ENCODE measurements around the gene SH2D1A.
A peak's percentile ranks its signal among the peaks of the same experiment; 100 is the strongest.
"Not testable (repeated sequence)": the region's sequence is repeated elsewhere in the genome, so short reads cannot be mapped to it uniquely, and the experiment has no call there.

Gene SH2D1A

DNA sequence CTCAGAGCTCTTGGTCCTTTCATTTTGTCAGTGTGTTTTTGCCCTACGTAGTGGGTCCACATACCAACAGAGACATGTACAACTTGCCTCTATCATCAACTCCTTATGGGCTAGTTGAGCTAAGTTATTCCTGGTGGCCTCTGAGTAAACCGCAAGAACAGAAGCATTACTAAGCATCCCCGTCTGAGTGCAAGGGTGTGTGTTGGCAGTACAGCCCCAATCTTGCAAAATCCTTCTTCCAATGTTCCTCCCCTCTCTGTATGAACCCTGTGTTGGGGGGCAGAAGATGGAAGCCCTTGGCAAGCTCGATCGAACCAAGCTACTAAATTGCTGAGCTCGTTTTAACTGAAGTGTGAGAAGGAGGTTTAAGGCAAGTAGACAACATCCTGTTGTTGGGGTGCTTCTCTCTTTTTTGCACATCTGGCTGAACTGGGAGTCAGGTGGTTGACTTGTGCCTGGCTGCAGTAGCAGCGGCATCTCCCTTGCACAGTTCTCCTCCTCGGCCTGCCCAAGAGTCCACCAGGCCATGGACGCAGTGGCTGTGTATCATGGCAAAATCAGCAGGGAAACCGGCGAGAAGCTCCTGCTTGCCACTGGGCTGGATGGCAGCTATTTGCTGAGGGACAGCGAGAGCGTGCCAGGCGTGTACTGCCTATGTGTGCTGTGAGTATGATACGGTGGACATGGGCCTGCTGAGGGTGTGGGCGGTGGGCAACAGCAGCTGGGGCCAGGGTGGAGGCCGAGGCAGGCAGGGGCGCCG is at the start of gene SH2D1A:
TSS of gene SH2D1A (plus strand) at position 447 of the 760 bp plus-strand sequence. CDS start at position 527, 80 bp downstream.
- DNase-seq = no peak

DNA sequence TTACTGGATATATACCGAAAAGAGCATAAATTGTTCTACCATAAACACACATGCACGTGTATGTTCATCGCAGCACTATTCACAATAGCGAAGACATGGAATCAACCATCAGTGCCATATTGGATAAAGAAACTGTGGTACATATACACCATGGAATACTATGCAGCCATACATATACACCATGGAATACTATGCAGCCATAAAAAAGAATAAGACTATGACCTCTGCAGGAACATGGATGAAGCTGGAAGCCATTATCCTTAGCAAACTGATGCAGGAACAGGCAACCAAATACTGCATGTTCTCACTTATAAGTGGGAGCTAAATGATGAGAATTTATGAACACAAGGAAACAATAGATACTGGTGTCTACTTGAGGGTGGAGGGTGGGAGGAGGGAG is 47.0 kb upstream of the SH2D1A start:
- not testable (repeated sequence) for DNase-seq

DNA sequence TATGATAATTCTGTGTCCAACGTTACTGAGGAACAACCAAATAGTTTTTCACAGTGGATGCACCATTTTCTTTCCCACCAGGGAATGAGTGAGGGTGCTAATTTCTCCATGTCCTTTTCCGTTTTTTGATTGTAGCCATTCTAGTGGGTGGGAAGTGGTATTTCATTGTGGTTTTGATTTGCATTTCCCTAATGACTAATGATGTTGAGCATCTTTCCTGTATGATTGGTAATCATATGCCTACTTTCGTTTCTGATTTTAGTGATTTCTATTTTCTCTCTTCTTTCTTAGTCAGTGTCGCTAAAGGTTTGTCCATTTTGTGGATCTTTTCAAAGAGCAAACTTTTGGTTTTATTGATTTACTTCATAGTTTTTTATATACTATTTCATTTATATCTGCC is 46.0 kb upstream of the SH2D1A start:
- no peak for DNase-seq

DNA sequence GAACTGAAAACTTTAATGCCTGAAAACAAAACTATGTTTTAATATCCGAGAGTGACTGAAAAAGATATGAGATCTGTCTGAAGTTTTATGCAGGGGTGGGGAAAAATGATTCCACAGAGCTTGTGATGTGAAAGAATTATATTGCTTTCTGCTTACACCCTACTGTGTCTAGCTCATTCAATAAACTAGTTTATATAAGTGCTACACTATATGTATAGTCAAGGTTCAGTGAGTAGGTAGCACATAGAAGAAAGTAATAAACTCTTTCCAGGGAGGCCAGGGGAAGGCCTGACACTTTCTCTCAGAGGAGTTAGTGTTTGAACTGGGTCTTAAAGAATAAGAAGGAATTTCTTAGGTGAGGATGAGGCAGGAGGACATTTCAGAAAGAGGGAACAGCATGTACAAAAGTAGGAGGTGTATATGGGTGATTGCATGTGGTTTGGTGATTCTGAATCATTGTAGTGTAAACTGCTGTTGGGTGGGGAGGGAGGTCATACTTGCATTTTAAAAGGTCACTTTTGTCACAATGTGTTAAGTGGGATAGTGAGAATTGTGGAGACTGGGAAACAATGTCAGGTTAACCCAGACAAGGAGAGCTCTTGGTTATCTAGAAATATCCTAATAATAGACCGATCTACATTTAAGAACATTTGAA is 39.0 kb upstream of the SH2D1A start:
- no peak for DNase-seq

DNA sequence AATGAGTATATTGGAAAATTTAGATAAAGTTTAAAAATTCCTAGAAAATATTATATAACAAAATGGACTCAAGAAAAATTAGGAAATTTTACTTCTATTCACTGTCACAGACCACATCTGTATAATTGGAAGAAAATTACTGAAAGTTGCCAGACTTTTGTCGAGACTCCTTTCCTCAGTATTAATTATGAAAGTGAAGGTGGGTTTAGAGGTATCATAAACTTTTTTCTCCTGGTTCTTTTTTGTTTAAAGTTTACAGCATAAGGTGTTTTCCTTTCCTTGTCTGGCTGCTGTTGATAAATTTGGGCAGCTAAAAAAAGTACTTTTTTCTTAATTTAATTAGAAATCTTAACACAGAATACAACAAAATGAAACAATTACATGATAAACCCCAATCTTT is 20.6 kb upstream of the SH2D1A start:
- DNase-seq = no peak

DNA sequence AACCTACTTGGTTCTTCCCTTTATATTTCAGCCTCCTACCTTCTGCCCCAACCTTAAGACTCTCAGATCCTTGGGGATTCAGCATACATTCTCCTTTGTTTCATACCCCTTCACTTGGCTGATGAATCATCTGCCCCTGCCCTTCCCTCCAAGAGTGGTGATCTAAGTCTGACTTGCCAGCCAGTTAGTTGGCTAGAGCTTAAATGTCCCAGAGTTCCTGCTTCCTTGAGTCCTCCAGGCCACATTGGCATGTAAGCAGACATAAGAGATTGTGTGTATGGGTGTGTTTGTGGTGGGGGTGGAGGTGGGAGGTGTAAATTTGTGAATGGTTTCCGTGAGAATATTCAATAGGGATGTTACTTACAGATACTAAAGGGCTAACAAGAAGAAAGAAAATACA is 17.6 kb upstream of the SH2D1A start:
- DNase-seq = no peak

DNA sequence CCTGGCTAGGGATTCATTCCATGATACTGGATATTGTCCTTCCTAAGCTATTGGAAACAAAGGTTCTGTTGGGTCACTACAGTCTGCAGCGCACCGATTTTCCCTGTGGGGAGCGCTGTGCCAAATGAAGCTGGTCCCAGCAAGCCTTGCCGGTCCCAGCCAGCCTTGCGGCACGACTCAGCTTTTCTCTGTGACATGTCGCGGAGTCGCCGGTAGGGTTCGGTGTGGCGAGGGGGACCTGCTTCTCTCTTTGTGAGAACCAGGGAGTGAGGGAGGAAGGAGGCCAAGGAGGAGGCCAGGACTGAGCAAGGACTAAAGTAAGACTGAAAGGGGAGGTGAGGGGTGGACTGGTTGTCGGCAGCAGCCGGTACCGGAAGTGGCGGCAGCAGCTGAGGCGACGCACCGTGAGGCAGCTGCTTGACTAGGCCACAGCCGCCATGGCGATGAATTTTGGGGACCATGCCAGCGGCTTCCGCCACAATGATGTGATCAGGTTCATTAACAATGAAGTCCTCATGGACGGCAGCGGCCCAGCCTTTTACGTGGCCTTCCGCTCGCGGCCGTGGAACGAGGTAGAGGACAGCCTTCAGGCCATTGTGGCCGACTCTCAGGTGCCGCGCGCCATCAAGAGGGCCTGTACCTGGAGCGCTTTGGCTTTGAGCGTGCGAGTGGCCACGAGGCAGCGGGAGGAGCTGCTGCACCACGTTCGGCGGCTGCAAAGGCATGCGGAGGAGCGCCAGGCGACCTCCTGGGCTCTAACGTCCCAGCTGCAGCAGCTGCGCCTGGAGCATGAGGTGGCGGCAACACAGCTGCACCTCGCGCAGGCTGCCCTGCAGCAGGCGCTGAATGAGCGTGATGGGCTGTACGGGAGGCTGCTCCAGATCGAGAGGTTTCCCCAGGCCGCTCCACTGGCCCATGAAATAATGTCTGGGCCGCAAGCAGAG is 13.6 kb upstream of the SH2D1A start, which contains the start of gene TEX13D:
TSS of gene TEX13D (plus strand) at position 180 of the 944 bp plus-strand sequence. CDS start at position 438, 258 bp downstream.
- DNase-seq = no peak

DNA sequence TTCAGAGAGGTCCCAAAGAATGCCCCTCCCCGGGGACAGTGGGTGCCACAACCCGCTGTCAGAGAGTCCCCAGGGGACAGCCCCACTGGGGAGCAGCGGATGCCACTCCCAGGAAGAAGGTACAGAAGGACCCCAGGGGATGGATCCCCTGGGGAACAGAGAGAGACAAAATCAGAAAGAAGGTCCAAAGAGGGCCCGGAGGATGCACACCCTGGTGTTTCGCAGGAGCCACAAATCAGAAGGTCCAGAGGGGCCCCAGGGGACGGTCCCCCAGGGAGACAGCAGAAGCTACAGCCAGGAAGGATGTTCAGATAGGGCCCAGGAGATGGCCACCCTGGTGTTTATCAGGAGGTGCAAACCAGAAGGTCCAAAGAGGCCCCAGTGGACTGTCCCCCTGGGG is 12.5 kb upstream of the SH2D1A start:
- DNase-seq = no peak

DNA sequence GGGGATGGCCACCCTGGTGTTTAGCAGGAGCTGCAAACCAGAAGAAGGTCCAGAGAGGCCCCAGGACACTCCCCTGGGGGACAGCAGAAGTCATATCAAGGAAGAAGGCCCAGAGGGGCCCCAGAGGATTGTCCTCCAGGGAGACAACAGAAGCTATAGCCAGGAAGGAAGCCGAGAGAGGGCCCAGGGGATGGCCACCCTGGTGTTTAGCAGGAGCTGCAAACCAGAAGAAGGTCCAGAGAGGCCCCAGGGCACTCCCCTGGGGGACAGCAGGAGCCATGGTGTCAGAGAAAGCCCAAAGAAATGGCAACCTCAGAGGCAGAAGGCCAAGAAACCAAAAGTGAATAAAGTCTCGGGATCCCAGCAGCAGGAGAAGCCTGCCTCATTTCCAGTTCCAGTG is 11.8 kb upstream of the SH2D1A start:
- DNase-seq = not testable (repeated sequence)

DNA sequence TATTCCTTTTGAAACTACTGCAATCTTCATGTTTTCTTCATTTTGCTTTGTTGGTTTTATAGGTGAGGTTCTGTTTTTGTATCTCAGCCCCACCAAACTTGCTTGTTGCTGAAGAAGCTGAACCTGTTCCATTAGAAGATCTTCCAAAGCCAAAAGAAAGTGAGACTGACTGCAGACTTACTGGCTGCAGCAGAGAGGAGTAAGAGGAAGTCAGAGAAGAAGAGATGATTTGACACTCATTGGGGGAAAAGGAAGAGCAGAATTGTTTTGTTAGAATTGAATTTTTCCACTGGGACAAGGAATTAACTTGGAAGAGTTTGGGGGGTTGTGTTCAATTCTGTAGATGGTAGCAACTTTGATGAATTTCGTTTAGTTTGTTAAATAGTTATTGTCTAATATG is 10.8 kb upstream of the SH2D1A start:
- no peak for DNase-seq

DNA sequence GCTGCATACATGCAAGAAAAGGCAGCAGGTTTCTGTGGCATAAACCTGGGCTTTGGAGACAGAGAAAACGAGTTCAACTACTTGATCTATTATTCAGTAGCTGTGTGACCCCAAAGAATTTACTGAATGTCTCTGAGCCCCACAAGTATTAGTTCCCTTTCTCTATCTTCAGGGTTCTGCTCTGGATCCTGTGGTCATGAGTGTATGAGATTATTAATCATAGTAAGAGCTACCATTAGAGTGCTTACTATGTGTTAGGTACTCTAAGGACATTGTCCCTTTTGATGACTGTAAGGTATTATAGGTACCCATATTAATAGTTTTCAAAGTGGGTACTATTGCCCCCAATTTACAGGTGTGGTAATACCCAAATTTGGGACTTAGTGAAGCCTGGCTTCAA is 8.4 kb upstream of the SH2D1A start:
- no peak for DNase-seq

DNA sequence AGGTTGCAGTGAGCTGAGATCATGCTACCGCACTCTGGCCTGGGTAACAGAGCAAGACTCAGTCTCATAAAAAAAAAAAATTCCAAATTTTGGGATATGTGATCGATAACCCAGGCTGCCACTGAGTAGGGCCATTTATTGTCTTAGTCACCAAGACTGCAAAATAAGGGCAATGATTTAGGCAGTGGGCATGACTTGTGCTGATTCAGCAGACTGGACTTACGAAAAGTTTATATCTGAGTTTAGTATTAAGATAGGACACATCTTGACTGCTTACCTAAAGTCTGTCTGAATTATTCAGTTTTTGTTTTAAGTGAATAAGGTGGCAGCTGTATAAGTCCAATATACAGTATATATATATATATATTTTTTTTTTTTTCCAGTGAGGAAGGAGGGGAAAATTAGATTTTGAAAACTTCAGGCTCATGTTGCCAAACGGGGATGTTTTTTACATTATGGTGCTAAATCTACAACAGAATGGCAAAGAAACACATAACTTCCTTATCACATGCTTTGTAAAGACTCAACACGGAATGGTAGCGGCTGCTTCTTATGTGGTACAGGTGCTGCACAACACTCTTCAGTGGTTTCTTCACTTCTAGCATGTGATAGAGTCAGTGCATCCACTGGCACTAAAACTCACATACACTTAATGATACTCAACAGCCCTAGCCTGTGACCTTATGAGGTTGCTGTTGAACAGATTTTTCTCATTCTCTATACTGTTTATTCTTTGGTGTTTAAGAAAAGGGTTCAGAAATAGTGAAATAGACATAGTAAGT is 7.4 kb upstream of the SH2D1A start:
- no peak for DNase-seq

DNA sequence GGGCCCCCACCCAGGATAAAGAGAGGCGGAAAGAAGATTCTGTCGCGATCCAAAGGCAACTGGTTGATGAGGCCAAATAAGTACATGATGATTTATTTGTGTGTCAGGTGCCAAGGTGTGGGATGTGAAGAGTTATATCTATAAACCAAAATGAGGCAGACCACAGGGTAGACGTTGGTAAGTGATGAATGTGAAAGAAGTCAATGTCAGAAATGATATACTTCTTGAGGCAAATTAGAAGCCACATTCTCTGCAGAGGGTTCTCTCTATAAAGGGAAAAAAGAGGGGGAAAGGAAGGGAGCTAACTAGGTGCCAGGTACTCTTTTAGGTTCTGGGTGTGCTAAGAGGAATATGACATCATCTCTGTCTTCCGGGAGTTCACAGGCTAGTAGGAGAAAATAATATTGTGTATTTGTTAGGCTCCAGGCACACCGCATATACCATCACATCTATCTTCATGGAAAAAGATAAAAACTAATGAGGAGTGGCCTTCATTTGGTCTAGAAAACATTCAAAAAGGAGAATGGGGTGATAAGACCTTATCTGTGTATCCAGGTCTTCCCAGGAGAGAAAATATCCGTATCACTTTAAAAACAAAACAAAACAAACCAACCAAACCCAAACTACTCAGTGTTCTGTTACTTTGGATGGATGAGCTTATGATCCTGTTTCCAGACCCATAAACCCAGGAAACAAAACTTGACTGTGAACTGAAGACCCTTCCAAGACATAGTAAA is 4.8 kb upstream of the SH2D1A start:
- DNase-seq = no peak

DNA sequence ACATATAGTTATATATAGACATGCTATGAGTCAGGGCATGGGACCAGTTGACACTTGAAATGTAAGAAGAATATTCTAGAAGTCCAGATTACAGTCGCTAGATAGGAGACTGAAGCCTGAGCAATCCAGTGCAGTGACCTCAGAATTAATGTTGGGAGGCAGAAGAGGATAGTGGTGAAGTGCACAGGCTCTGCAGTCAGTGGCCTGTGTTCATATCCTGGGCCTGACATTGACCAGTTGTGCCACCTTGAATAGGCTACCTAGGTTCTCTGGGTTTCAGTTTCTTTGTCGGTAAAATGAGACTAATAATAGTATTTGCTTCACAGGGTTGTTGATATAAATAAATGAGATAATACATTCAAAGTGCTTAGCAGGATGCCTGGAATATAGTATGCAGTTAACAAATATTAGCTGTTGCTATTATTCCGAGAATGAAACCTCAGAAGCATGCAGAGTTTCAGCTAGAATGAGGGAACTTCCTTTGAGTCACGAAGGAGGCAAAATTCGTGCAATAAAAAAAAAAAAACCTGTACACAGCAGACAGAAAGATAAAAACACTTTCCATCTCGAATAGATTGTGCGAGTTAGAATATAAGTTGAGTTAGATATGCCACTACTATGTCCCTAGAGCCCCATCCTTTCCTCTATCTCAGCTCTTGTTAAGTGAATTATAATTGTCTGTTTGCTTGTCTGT is 4.0 kb upstream of the SH2D1A start:
- DNase-seq = no peak

DNA sequence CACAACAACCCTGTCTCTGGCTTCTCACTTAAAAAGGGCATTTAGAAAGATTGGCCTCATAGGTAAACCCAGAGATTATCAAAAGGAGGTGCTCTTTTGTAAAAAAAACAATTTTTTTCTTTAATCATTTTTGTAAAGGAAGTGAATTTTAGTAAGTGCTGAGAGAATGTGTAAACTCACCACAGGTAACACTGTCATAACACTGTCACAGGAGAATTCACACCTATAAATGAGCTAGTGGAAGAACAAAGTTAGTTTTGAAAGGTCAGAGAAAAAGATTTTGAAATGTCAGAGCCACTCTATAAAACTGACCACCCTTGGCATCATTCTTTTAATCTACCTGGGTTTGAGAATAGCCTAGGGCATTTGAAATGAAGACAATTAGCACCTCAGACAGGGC is 3.3 kb upstream of the SH2D1A start:
- DNase-seq = no peak

DNA sequence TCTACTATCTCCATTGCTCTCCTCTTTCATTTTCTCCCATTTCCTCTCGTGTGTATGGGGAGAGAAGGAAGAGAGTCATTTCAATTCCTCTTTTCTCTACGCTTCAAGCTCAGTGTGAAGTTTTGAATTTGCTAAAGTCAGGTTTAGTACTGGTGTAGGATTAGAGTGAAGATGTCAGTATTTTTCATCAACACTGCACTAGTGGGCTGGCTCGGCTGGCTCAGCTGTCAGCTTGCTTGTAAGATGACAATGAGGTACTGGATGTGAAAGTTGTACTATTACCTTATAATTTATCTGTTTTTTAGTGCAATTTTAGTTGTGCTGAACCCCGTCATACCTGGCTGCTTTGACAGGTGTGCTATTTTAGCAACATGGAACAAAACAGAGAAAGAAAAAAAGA is 2.1 kb upstream of the SH2D1A start:
- DNase-seq = no peak

DNA sequence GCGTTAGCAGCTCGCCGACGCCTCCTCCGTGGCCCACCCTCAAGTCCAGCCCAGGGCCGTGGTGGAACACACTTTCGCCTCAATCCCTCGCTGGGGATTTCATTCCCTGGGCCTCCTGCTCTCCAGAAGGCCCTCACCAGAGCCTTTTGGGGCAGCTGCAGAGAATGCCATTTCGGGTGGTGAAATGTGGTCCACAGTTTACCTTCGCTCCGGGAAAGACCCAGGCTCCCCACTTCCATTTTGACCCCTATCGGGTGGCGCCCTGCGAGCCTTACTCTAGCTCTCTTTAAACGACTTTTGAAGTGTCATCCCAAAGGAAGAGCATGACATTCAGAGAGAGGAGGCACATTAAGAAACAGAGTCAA is 496 bp downstream of the SH2D1A start:
- no peak for DNase-seq

DNA sequence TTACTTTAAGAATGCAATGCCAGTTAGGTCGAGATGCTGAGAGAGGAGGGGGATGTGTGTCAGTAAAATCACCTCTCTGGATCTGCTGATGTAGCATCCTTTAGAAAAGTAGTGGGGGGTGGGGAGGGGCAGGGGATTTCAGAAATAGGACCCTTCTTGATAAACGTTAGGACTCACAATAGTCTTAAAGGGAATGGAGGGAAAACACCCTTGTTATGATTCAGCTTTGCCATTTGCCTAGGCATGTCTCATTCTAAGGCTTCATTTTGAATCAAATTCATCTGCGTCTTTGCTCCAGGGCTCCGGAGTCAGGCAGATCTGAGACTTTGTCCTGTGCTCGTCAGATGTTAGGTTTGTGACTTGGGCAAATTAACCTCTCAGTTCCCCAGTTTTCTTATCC is 879 bp downstream of the SH2D1A start:
- DNase-seq = peak; percentile 43

DNA sequence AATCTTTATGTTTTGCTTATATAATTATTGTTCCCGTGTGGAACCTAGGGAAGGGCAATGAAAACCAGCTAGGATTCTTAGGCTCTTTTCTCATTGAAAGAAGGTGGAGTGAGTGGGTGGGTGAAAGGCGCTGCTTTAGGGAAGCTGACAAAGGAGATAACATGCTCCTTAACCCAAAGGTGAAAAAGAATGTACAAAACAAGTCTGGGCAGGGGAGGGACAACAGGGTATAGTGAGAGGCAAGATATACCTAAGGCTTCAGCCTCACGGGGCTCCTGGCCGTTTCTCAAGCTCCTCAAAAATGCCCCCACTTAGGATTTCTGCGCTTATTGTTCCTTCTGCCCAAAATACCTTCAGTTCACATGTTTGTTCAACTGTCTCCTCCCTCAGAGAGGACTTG is 1.8 kb downstream of the SH2D1A start:
- DNase-seq = no peak

DNA sequence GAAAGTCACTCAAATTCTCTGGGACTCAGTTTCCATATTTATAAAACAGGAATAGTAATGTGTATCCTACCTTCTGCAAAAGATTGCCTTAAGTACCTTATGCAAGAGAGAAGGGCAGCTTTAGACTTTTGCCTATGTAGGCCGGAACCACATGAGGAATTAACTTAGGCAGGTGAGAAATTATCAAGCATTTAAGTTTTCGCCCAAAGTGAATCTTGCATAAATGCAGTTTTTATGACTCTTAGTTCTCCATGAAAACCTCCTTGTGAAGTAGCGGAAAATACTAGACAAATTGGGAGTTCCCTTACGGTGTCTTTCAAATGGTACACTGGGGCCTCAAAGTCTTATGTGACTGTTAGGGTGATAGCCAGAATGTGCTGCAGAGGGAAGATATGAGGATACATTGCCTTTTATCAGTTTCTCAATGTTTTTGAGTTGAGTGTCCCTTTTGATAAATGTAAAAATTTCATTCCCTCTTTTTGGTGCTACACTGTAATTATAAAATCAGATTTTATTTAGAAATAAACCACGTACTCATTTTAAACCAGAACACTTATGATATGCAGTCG is 2.6 kb downstream of the SH2D1A start:
- no peak for DNase-seq

DNA sequence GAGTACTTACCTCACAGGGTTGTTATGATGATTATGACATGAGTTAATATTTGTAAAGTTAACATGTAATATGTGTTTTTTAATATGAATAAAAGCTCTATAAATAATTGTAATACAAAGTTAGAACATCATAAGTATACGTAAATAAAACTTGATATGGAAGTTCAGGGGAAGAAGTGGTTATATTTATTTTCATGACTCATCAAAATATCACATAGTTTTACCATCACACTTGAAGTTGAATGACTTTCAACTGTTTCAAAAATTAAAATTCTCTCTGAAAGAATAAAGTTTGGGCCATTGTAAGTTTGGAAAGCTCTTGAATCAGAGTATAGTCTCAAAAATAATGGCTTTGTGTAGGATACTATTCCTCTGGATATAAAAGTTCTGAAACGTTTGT is 8.3 kb downstream of the SH2D1A start:
- DNase-seq = no peak
